ENCODE results near the gene ARR3.
"Not testable (repeated sequence)": the region's sequence is repeated elsewhere in the genome, so short reads cannot be mapped to it uniquely, and the experiment has no call there.

Gene ARR3

DNA sequence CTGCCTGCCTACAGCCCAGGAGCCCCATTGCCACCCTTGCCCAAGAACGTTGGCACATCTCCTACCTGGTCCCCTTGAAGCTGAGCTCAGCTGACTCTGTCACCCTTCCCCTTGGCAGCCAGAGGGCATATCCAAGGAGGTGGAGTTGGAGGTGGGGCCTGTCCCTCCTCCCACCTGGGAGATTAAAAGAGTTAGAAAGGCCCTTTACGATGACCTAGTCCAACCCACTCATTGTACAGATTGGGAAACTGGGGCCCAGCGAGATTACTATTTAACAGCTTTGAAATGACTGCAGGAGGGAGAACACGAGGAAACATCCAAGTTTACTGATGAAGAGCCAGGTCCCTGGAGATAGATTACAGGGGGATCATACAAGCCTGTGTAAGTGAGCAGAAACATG, 8.0 kb upstream of the ARR3 start, which contains the start of gene P2RY4:
Gene P2RY4, minus strand, starts transcription at position 101 of the 400 bp plus-strand sequence. CDS start 580 bp downstream, outside the sequence.
- Histone ChIP-seq H2AFZ (ENCODE audit: low read depth, low read length) (no peak within 1 kb of the TSS), H4K20me1 (ENCODE audit: insufficient read depth, low read length) (no peaks in the 10 kb centered on the region), H3K36me3 (ENCODE audit: insufficient read depth, low read length) (no peaks in the 10 kb centered on the region), H3K9me3 (ENCODE audit: insufficient read depth, low read length, severe bottlenecking) (no peaks in the 10 kb centered on the region), H3K4me3 (ENCODE audit: low read depth in 1 of 2, low read length in 2 of 2) (no peak within 1 kb of the TSS), H3K4me1 (ENCODE audit: insufficient read depth, low read length) (no peaks in the 10 kb centered on the region), H3K79me2 (ENCODE audit: insufficient read depth, low read length) (no peaks in the 10 kb centered on the region), H3K9ac (ENCODE audit: low read depth, low read length) (no peak within 1 kb of the TSS), H3K4me2 (ENCODE audit: insufficient read depth, low read length) (no peak within 1 kb of the TSS), H3K27ac (ENCODE audit: low read length) (no peak within 1 kb of the TSS), H3K27me3 (ENCODE audit: insufficient read depth, low read length, poor library complexity) (no peaks in the 10 kb centered on the region)
- no peak for ATAC-seq (ENCODE audit: insufficient read depth, low read depth)
- no peak for TF ChIP-seq EZH2 (IDR thresholded peaks at IDR 0.05; ENCODE audit: borderline replicate concordance, low read depth, low read length, severe bottlenecking)
- TF ChIP-seq, protein P1, sequence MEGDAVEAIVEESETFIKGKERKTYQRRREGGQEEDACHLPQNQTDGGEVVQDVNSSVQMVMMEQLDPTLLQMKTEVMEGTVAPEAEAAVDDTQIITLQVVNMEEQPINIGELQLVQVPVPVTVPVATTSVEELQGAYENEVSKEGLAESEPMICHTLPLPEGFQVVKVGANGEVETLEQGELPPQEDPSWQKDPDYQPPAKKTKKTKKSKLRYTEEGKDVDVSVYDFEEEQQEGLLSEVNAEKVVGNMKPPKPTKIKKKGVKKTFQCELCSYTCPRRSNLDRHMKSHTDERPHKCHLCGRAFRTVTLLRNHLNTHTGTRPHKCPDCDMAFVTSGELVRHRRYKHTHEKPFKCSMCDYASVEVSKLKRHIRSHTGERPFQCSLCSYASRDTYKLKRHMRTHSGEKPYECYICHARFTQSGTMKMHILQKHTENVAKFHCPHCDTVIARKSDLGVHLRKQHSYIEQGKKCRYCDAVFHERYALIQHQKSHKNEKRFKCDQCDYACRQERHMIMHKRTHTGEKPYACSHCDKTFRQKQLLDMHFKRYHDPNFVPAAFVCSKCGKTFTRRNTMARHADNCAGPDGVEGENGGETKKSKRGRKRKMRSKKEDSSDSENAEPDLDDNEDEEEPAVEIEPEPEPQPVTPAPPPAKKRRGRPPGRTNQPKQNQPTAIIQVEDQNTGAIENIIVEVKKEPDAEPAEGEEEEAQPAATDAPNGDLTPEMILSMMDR (IDR thresholded peaks at IDR 0.05; ENCODE audit: borderline replicate concordance, extremely low read depth, low read length, poor library complexity, severe bottlenecking) = no peak
- DNase-seq = no peak

DNA sequence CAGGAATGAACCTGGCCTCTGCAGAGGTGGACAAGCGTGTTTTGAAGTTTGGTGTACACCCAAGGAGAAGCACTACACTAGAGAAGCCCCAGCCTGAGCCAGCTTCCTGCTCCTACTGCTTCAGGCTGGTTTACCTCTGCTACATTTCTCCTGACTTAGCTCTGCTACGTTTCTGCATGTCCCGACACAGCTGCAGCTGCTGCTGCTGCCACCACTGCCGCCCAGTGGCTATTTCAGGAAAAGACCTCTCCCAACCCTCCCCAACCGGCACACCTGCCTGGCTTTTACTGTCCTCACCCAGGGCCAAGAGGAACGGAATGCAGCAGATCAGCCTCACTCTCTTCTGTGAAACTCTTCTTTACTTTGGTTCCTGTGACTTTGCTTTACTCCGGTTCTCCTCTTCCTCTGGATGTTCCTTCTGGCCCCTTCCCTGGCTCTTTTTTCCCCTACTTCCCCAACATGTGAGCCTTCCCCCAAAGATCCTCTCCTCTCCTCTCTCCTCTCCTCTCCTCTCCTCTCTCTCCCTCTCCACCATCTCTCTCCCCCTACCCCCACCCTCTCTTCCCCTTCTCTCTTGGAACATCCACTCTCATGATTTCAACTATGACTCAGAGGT, 5.1 kb upstream of the ARR3 start:
- Histone ChIP-seq H3K9me3 (ENCODE audit: insufficient read depth, low read length, severe bottlenecking) (no peaks in the 10 kb centered on the region), H3K9ac (ENCODE audit: low read depth, low read length) (no peak overlapping the region), H3K27me3 (ENCODE audit: insufficient read depth, low read length, poor library complexity) (no peaks in the 10 kb centered on the region), H3K4me2 (ENCODE audit: insufficient read depth, low read length) (no peak overlapping the region), H2AFZ (ENCODE audit: low read depth, low read length) (no peak overlapping the region), H3K36me3 (ENCODE audit: insufficient read depth, low read length) (no peaks in the 10 kb centered on the region), H3K27ac (ENCODE audit: low read length) (no peak overlapping the region), H3K4me3 (ENCODE audit: low read depth in 1 of 2, low read length in 2 of 2) (no peak overlapping the region), H4K20me1 (ENCODE audit: insufficient read depth, low read length) (no peaks in the 10 kb centered on the region), H3K4me1 (ENCODE audit: insufficient read depth, low read length) (no peaks in the 10 kb centered on the region), H3K79me2 (ENCODE audit: insufficient read depth, low read length) (no peaks in the 10 kb centered on the region)
- ATAC-seq (ENCODE audit: insufficient read depth, low read depth) (peak; percentile 50; the same call in 1 of the 3 replicates), DNase-seq (peak; percentile 14)
- TF ChIP-seq, protein P1 (IDR thresholded peaks at IDR 0.05; ENCODE audit: borderline replicate concordance, extremely low read depth, low read length, poor library complexity, severe bottlenecking) = peak; percentile 38
- no peak for TF ChIP-seq EZH2 (IDR thresholded peaks at IDR 0.05; ENCODE audit: borderline replicate concordance, low read depth, low read length, severe bottlenecking)

DNA sequence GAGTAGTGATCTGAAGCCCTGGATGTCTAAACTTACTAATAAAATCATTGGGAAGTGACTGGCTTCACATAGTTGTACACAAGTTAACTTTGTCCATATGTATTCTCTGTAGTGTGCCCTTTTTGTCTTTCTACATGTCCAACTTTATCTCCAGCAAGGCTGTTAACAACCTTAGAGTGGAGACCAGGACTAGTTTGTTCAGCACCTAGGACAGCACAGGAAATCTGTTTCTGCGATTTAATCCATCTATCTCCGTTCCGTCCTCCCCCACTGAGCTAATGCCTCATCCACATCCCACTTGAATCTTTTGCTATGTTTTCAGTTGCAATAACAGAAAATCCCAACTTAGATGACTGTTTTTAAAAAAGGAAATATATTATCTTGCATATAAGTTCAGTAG, 3.4 kb upstream of the ARR3 start:
- Histone ChIP-seq H3K4me2 (ENCODE audit: insufficient read depth, low read length) (no peak overlapping the region), H4K20me1 (ENCODE audit: insufficient read depth, low read length) (no peaks in the 10 kb centered on the region), H3K27ac (ENCODE audit: low read length) (no peak overlapping the region), H3K36me3 (ENCODE audit: insufficient read depth, low read length) (no peaks in the 10 kb centered on the region), H3K4me1 (ENCODE audit: insufficient read depth, low read length) (no peaks in the 10 kb centered on the region), H3K4me3 (ENCODE audit: low read depth in 1 of 2, low read length in 2 of 2) (no peak overlapping the region), H2AFZ (ENCODE audit: low read depth, low read length) (no peak overlapping the region), H3K79me2 (ENCODE audit: insufficient read depth, low read length) (no peaks in the 10 kb centered on the region), H3K9me3 (ENCODE audit: insufficient read depth, low read length, severe bottlenecking) (no peaks in the 10 kb centered on the region), H3K9ac (ENCODE audit: low read depth, low read length) (no peak overlapping the region), H3K27me3 (ENCODE audit: insufficient read depth, low read length, poor library complexity) (no peaks in the 10 kb centered on the region)
- TF ChIP-seq, protein P1 (IDR thresholded peaks at IDR 0.05; ENCODE audit: borderline replicate concordance, extremely low read depth, low read length, poor library complexity, severe bottlenecking) = no peak
- ATAC-seq (ENCODE audit: insufficient read depth, low read depth) (no peak), DNase-seq (no peak)

- H3K4me3 ChIP-seq (ENCODE audit: low read depth in 1 of 2, low read length in 2 of 2); H3K4me1 ChIP-seq (ENCODE audit: insufficient read depth, low read length); H3K9ac ChIP-seq (ENCODE audit: low read depth, low read length); H3K9me3 ChIP-seq (ENCODE audit: insufficient read depth, low read length, severe bottlenecking); H3K27ac ChIP-seq (ENCODE audit: low read length); DNase-seq; H3K27me3 ChIP-seq (ENCODE audit: insufficient read depth, low read length, poor library complexity); H3K79me2 ChIP-seq (ENCODE audit: insufficient read depth, low read length); H3K4me2 ChIP-seq (ENCODE audit: insufficient read depth, low read length); H2AFZ ChIP-seq (ENCODE audit: low read depth, low read length); H4K20me1 ChIP-seq (ENCODE audit: insufficient read depth, low read length); H3K36me3 ChIP-seq (ENCODE audit: insufficient read depth, low read length); ATAC-seq (ENCODE audit: insufficient read depth, low read depth): not testable (repeated sequence)
Observed at GRCh38 chrX:70274029-70274428, 5.9 kb downstream of the ARR3 start.
